Posterior cingulate gyrus (tissue), 11 donors: Measurements from ENCODE around the gene PLK3.
"Not testable (repeated sequence)": the region's sequence is repeated elsewhere in the genome, so short reads cannot be mapped to it uniquely, and the experiment has no call there.

Experiments
- DNase-seq, 10 donors: peaks; one replicate each; pipeline versions ENCODE4 v3.0.0 to v3.0.0-alpha.2; 2020 to 2021; ENCODE audit warnings: mixed read lengths in 3 of 10
- intact Hi-C: fragments of 100-400 bp; cut with DNase I; formaldehyde crosslinking; loops from one replicate; pipeline ENCODE4 v1.15.1; 2023

PLK3 gene

DNA sequence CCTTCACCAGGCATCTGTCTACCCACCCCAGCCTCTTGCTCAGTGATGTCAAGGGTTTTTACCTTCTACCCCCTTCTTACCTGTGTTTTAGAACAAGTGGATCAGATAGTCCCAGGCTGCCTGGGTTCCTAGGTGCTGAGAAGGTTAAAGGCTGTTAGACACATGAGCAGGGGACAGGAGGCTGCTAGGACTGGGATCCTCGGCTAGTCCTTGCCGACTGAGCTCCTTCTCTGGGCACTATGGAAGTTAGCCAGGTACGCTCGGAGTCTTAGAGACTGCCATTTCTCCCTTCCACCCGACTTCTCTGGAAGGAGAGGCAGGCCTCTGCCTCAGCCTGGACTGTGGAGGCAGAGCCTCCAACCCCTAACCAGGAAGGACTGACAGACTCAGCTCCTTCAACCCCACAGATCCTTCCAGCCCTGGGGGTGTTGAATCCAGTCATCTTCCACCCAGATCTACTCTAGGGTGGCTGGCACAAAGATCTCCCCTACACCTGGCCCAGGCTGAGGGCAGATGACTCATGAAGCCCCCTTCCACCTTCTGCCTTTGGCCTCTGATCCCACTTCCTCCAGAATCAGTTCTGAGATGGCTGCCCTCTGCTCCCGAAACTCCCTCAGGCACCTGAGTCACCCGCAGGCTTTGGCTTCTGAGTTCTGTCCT, 6.7 kb downstream of the PLK3 start, which contains the start of gene DYNLT4:
Gene DYNLT4 (minus strand): TSS at position 648 of the 660 bp plus-strand sequence. CDS start 683 bp downstream, outside the sequence.
- DNase-seq, result peak in 2 of 10 donors; percentile 18 to 20
- intact Hi-C loops, result no loop called here

DNA sequence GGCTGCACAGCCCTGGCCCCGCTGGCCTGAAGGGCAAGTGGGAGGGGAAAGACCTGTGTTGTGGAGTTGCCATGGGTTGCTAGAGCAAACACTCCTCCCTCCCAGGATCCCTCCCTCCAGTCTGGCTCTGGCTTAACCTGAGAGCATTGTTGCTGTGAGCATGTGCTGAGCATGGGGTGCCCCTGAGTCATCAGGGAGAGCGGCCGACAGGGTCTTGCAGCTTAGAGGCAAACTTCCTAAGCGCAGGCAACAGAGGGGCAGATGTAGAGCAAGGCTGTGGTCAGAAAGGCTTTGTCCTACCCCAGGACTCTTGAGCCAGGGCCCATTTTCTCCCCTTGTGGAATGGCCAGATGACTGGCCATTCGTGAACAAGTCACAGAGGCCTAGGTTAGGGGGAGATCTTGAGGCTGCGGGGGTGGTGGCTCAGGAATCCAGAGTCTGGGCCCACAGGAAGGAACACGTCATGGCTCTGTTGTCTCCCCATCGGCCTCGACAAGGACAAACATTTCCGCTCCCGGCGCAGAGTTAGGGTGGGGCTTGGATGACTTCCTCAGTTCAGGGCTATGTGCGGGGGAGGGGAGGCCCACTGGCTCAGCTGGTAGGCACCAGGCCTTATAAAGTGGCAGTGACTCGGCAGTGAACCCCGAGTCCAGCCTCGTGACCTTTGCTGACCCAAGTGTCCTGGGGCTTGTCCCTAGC, 7.3 kb downstream of the PLK3 start:
- intact Hi-C loops, result no loop called here
- DNase-seq, result peak; percentile 39 to 94 (median 70)

DNA sequence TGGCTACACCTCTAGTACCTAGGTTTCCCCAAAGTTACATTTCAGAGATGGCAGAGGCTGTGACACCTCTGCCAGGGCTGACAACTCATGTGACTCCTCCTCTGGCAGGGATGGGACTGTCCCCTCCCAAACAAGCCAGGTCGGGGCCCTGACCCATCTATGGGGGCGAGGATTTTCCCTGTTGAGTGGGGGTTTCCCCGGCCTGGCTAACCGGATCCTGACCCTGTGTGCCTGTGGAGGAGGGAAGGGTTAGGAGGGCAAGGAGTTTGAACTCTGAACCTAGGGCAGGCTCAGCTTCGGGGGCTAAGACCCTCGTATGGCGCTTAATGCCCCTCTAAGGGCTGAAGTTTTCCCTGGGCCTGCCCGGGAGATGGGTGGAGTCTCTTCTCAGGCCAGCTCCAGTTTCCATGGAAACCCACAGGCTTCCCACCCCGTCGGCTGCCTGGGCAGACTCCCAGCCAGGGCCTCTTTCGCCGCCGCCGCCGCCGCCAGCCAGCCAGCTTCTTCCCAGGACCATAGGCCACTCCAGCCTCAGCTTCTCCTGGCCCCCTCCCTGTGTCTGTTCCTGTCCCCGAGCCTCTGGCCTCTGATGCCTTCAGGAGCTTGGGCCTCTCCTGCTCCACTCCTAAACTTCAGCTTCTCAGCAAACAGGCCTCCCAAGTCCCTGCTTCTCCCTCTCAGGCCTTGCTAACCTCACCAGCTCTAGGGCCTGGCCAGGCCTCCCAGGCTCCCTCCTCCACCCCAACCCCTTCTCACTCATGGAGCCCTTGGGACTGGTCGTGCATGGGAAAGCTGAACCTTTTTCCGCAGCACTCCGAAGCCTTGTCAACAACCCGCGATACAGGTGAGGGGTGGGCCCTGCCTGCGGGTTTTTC, 8.1 kb downstream of the PLK3 start, which contains the start of gene BTBD19:
Gene BTBD19 (plus strand): TSS at position 461 of the 875 bp plus-strand sequence. CDS start 298 bp downstream, at position 759.
- intact Hi-C loops, result no loop called here
- peak in 9 of 10 donors; percentile 75 to 98 (median 79) for DNase-seq

DNA sequence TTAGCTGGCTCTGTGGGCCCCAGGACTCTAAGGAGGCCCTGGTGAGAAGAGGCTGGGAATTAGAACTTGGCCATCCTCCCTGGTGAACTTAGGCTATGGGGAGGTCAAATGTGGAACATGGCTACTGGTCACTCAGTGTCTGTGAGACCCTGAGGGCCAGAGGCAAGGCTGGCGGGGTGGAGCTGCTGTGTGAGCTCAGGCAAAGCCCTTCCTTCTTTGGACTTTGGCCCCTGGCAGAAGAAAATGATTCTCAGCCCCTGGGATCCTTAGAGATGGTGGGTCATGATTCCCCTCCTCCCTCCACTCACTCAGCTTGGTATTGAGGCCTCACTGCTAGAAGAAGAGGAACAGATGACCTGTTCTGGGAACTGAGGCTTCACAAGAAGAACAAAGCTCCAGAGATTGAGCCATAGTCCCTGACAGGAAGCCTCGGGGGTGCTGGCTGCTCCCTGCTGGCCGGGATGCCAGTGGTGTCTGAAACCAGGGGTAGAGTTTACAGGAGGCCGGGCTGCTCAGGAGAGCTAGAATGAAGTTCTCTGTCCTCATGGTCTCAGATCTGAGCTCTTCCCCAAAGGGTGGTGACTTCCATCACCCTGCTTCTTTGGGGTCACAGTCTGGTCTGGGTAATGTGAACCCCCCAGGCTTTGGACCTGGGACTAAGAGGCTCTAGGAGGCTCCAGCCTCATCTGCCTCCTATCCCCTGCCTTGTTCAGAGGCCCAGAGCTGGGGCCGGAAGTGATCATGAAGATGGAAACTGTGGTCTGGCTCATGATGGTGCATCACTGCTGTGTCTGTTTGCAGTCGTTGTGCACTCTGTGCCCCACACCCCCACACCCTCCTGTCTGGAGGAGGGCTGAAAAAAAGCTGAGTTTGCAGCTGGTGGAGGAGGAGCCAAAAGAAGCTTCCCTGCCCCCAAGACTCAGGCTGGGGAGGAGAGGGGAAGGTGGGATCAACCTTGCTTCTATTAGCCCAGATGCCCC, 9.1 kb downstream of the PLK3 start:
- intact Hi-C loops, result no loop called here
- peak in 3 of 10 donors; percentile 64 to 88 (median 67) for DNase-seq

DNA sequence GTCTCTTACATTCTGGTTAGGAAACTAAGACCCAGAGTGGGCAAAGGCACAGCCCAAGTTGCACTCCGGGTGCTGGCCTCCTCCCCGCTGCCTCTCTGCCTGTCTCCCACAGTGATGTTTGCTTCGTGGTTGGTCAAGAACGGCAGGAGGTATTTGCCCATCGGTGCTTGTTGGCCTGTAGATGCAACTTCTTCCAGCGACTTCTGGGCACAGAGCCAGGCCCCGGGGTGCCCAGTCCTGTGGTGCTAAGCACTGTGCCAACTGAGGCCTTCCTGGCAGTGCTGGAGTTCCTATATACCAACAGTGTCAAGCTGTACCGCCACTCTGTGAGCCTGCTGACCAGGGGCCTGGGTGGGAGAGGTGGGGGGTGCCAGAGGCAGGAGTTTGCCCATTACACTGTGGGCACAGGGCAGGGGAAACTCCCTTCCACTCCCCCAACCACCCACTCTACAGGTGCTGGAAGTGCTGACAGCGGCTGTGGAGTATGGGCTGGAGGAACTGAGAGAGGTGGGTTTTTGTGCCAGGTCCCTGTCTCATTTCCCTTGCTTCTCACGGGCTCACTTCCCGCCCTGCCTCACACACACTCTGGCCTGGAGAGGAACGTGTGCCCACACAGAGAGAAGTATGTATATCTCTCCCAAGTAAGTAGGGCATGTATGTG, 10.1 kb downstream of the PLK3 start:
- peak in 4 of 10 donors; percentile 26 to 89 (median 68) for DNase-seq

DNA sequence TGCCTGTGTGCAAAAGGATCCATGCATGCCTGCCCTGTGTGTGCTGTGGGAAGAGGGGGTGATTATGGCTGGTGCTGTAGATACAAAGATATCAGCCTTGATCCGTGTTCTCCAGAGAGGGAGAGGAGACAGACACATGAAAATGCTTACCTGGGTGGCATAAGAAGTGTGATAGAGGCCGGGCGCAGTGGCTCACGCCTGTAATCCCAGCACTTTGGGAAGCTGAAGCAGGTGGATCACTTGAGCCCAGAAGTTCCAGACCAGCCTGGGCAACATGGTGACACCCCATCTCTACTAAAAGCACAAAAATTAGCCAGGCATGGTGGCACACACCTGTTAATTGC, 10.6 kb downstream of the PLK3 start:
- peak in 2 of 10 donors; percentile 4 to 6 for DNase-seq
- intact Hi-C loops, result not testable (repeated sequence)

More for the DNA sequence above, 10.1 kb downstream of the PLK3 start:
- intact Hi-C loops, result no loop called here

DNA sequence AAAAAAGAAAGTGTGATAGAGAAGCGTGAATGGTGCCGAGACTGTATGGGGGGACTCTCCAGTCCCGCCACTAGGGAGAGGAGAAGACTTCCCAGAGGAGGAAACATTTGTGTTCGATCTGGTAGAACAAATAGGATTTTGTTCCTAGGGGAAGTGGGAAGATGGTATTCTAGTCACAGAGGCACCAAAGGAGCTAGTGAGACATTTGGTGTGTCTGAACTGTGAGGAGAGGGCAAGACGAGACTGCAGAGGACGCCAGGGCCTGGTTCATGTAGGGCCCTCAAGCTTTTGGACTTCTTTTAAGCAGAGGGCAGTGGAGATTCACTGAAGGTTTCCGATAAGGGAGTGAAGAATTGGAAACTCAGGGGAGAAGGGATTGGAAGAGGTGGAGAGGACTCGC, 11.1 kb downstream of the PLK3 start:
- peak in 3 of 10 donors; percentile 4 to 10 (median 8) for DNase-seq
- intact Hi-C loops, result no loop called here

DNA sequence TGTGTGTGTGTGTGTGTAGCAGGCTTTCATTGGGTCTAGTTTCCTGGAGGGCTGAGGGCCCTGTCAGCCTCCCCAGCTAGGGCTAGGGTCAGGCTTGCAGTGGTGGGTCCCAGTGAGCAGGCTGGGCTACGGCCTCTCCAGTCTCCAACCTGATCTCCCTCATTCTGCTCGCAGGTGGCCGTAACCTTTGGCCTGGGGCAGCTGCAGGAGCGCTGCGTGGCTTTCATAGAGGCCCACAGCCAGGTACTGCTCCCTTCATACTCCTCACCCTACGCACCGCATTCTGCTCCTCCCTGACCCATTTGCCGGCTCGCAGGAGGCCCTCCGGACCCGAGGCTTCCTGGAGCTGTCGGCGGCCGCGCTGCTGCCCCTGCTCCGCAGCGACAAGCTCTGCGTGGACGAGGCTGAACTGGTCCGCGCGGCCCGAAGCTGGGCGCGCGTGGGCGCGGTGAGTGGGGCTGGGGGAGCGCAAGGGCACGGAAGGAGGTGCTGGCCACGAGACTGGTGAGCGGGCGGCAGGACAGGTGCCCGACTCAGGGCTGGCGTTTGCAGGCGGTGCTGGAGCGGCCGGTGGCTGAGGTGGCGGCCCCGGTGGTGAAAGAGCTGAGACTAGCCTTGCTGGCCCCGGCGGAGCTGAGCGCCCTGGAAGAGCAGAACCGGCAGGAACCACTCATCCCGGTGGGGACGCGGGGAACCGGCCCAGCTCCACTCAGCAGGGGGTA, 12.8 kb downstream of the PLK3 start:
- intact Hi-C loops, result no loop called here
- DNase-seq, result peak in 5 of 10 donors; percentile 37 to 91 (median 79)

DNA sequence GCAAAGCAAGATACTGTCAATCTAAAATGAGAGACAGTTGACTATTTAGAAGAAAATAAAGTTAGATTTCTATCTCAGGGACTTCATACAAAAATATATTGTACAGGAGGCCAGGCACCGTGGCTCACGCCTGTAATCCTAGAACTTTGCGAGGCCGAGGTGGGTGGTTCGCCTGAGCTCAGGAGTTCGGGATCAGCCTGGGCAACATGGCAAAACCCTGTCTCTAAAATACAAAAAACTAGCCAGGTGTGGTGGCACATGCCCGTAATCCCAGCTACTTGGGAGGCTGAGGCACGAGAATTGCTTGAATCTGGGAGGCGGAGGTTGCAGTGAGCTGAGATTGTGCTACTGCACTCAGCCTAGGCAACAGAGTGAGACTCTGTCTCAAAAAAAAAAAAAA, 15.7 kb downstream of the PLK3 start:
- DNase-seq, result peak in 3 of 10 donors; percentile 11 to 55 (median 47)
- intact Hi-C loops, result not testable (repeated sequence)

DNA sequence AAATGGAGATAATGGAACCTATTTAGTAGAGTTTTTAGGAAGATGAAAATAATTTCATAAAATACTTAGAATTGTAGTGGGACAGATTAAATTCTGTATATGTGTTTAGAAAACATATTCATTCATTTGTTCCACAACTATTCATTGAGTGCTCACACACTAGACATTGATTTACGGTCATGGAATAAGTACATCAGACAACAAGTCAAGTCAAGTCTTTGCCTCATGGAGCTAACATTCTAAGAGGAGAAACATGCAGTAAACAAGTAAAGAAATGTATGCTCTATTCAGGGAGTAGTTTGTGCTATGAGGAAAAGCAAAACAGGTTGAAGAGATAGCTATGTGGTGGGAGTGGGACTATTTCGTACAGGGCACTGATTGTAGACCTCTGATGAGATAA, 17.1 kb downstream of the PLK3 start:
- intact Hi-C loops, result no loop called here
- no peak for DNase-seq

DNA sequence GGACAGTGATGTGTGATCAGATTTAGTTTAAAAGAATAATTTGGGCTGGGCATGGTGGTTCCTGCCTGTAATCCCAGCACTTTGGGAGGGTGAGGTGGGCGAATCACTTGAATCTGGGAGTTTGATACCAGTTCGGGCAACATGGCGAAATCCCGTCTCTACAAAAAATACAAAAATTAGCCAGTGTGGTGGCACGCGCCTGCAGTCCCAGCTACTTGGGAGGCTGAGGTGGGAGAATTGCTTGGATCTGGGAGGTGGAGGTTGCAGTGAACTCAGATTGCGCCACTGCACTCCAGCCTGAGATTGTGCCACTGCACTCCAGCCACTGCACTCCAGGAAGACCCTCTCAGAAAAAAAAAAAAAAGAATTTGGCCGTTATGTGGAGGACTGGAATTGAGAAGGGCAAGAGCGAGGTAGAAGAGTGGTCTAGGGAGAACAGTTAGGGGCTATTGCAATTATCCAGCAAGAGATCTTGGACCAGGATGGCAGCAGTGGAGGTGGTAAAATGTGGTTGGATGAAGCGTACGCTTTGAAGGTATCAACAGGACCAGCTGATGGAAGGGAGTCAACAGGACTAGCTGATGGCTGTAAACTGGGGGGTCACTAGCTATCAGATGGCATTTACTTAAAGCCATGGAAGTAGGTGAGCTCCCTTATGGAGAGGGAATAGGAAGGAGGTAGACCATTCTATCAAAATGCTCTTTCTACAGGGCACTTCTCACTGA, 17.8 kb downstream of the PLK3 start:
- intact Hi-C loops, result no loop called here
- DNase-seq, result peak in 3 of 10 donors; percentile 6 to 15 (median 13)

DNA sequence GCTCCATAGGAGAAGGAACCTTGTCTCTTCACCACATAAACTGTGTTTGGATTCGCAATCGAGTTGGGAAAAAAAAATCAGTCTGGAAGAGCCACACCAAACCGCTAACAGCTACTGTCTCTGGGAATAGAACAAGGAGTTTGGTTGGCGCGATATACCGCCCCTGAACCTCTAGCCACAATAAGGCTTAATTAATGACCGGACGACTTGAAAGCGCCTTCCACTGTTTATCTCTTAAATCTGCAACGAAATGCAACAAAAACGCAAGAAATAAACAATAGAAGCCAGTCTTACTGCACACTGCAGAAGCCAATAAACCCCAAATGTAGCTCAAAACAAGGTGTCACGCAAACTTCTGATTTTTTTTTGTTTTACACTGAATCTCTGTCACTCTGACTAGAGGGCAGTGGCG, 19.0 kb downstream of the PLK3 start:
- intact Hi-C loops, result no loop called here
- DNase-seq, result peak in 3 of 10 donors; percentile 12 to 64 (median 39)

DNA sequence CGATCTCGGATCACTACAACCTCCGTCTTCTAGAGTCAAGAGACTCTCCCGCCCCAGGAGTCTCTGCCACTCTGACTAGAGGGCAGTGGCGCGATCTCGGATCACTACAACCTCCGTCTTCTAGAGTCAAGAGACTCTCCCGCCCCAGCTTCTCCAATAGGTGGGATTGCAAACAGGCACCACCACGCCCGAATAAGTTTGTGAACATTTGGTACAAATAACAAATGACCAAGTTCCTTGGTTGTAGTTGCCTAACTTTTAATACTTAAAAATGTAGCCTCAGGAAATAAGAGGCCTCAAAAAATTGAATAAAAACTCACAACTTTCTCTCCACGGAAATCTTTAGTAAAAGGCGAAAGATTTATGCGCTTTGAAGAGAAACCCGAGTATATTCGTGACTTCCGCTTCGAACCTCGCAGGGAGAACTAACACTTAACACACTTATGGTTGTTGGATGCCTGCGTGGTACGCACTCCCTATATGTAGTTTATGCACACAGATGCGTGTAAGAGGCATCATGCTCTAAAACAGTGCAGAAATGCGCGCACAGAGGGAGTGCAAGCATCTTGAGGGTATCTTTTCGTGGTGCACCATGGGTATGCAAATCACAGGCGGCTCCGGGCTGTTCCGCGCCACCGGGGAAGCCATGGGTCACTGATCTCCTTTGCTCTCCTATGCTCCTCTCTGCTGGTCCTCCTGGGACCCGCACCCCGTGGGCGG, 19.6 kb downstream of the PLK3 start:
- intact Hi-C loops, result no loop called here
- peak in 8 of 10 donors; percentile 54 to 94 (median 68) for DNase-seq

DNA sequence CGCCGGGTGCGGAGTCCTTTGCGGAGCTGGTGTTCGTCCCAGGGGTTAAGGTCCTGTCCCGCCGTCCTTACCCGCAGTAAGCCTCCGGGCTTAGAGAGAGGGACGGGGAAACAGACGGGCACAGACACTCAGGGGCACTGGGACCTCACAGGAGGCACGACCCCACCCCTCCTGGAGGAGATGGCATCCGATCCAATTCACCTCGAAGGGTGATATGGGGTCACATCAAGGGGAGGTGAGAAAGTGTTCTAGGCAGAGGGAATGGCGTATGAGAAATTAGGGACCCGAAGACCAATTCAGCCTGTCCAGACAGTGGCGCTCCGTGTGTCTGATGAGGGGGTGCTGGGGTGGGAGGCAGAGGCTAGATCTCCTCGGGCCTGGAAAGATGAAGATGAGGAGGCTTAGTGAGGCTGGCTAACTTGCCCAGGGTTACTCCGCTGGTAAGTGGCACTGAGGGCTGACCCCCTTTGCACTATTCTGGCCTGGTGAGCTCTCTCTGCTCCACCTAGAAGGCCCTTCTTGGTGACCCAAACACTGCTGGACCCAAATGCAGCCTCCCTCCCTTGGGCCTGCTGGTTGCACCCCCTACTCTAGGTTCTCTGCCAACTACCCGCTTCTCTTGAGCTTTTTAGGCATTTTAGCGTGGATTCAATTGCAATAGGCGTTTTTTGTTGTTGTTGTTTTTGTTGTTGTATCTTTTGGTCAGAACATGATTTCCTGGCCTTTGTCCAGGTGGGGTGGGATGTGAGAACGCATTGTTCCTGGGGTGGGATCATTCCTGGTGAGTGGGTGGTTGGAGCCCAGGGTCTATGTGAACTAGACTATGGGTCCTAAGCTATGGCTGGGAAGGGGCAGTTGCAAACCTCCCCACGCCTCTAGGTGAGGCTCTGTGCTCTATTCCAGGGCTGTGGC, 20.4 kb downstream of the PLK3 start:
- peak in 3 of 10 donors; percentile 29 to 57 (median 54) for DNase-seq
- intact Hi-C loops, result no loop called here

DNA sequence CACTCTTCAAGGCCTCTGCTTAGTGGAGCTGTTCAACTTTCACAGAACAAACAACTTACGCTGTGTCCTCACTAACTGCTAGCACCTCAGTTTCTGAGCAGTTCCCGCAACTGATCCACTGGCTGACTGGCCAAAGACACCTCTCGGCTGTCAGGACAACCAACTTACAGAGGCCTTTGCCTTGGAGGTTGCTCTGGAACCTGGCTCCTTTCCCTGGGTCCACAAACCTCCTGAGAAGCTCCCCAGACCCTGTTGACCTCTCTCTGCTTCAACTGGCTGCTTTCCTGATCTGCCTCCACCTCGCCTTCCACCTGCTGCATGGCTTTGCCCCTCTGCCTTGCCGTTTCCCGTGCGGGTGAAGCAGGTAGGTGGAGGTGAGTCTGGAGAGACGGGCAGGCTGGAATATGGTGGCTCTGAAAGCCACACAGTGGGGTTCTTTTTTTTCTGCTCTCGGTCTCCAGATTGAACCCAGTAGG, 21.1 kb downstream of the PLK3 start:
- intact Hi-C loops, result no loop called here
- peak in 3 of 10 donors; percentile 42 to 55 (median 55) for DNase-seq
